HG02885 (cell line): ENCODE data around the gene LRRC49.
"Not testable (repeated sequence)": the region's sequence is repeated elsewhere in the genome, so short reads cannot be mapped to it uniquely, and the experiment has no call there.

Source experiments
- ATAC-seq: cut with Tn5 transposase; IDR thresholded peaks from one replicate; pipeline ENCODE4 v1.9.1; 2021; ENCODE audit warnings: mild to moderate bottlenecking; ENCODE audit not compliant: unreplicated experiment, poor library complexity

LRRC49 gene

DNA sequence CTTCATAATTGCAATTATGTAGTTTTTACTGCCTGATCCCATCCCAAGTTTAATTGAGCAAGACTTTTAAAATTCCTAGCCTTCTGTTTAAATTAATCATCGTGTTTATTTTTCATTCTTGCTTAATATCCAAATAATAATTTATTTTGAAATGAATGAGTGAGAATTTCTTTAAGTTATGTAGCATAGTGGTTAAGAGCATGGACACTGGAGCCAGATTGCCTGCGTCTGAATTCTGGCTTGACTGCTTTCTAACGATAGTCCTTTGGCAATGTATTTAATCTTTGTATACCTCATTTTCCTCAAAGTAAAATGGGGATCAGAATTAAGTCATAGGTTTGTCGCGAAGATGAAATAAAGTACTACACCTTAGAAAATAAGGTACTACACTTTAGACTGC is 71.4 kb downstream of the LRRC49 start:
- ATAC-seq, result no peak

DNA sequence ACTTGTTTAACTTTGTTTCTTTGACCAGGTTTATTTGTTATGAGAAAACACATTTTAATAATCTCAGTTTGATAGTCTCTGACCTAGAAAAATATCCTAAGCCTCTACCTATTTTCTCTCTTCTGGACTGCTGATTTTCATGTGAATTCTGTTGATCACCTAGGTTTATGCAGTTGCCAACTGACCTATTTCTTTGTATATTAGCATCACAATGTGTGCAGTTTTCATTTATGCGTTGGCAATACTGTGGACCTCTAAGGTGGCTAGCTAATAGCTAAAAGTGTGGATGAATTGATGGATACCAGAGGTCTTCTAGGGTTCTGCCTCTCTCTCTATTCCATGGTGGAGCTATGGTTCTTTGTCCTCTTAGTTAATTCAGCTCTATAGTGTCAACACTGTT is 72.1 kb downstream of the LRRC49 start:
- ATAC-seq, result no peak

DNA sequence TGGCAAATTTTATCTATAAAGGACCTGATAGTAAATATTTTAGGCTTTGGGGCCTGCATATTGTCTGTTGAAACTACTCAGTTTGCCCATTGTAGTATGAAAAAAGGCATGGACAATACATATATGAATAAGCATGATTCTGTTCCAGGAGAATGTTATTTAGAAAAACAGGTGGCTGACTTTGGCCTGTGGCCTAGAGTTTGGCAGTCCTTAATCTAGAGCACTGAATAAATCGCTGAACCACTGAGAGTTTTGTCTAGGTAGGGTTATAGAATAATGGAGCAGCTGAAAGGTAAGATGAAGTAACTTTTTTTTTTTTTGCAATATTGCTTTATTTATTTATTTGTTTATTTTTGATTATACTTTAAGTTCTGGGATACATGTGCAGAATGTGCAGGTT is 75.0 kb downstream of the LRRC49 start:
- no peak for ATAC-seq

DNA sequence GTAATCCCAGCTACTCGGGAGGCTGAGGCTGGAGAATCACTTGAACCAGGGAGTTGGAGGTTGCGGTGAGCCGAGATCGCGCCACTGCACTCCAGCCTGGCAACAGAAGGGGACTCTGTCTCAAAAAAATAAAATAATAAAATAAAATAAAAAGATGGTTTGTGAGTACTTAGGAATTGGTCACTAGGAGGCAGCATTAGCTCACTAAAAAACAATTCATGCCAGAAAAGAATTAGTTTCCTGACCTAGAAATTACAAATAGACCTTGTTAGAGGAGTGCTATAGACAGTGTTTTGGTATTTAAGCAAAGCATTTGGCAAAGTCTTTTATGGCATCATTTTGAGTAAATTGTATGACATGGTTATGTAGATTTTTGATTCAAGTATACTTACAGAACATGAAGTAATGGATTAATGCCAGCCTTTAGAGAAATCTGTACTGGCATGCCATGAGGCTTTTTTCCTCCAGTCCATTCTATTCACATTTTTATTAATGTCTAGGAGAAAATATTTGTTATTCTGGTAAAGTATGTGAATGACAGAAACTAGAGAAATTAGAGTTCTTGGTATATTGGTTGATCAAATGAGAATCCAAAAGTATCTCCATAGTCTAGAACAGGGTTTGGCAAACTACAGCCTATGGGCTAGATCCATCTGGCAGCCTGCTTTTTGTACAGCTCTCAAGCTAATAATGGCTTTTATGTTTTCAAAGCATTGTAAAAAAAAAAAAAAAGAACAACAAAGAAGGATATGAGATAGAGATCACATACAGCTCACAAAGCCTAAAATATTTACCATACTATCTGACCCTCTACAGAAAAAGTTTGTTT is 81.6 kb downstream of the LRRC49 start:
- ATAC-seq, result no peak

DNA sequence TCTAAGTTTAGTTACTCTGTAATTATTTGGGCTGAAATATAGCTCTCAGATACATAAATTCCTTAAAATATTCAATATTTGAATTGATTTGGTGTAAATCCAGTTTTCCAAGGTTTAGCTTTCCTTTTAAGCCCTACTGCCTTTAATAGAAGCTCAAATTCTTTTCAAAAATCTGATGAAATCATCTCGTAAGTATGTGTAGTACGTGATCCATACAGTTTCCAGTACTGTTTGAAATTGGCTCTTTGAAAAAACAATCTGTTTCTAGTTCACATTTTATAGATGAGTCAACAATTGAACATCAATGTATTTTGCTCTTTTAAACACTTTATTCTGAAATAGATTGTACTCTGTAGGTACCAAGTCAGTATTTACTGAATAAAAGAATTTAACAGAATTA is 84.2 kb downstream of the LRRC49 start:
- no peak for ATAC-seq

DNA sequence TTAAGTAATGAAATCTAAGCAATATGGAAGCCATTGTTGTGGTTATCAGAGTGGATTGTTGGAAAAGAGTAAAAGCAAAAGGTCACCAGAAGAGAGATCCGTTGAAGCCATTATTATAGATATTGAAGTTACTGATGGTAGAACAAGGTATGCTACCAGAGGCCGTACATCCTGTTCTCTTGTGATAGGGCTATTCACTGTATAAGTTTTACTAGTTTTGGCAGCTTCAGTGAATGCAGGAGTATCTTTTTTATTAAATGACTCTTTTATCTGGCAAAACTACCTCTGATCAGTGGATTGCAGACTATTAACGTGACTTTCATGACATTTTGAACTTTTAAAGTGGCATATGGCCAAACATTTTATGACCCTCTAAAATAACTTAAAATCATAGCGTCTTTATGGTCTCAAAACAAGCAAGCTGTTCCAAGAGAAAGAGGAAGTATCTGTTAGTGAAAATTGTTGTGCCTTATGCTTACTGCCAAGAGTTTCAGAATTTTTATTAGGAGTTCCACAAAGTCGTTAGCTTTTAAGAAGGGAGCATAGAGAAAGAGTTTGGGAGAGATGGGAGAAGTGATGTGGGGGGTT is 102.9 kb downstream of the LRRC49 start:
- no peak for ATAC-seq

DNA sequence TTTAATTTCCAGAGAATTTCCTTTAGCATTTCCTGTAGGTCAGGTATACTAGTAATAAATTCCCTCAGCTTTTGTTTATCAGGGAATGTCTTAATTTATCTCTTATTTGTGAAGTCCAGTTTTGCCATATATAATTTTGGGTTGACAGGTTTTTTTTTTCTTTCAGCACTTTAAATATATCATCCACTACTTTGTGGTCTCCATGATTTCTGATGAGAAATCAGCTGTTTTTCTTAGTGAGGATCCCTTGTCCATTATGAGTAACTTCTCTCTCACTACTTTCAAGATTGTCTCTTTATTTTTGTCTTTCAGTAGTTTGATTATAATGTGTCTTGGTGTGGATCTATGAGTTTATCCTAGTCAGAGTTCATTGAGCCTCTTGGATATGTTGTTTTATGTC is 105.7 kb downstream of the LRRC49 start:
- ATAC-seq, result no peak

DNA sequence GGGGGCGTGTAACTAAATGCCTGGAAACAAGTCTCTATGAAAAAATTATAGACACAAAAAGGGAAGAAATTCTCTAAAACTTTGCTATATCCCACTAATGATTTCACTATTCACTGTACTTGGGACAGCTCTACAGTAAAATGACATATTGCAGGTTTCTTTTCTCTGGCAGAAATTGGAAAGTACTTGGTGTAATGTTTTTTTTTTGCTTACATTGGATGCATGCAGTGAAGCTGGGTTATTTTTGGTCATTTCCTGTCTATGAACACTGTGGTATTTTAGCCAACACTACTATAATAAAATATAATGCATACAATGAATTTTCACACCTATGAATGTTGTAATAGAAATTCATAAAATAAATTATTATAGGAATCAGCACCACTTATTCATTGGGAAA is 109.7 kb downstream of the LRRC49 start:
- no peak for ATAC-seq

DNA sequence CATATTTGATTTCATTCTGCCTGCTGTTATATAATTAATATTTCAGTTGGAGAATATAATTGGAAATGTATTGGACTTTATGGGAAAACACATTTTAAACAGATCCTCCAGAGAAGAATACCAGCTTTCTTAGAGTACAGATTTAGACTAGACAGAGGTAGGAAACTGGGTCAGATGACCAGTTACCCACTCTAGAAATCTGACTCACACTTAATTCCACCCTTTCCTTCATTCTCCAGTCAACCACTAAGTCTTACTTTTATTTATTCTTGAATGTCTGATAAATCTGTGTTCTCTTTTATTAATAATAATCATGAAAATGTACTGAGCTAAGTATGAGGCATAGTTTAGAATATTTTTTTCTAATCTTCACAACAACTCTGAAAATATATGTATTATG is 110.7 kb downstream of the LRRC49 start:
- ATAC-seq, result no peak

DNA sequence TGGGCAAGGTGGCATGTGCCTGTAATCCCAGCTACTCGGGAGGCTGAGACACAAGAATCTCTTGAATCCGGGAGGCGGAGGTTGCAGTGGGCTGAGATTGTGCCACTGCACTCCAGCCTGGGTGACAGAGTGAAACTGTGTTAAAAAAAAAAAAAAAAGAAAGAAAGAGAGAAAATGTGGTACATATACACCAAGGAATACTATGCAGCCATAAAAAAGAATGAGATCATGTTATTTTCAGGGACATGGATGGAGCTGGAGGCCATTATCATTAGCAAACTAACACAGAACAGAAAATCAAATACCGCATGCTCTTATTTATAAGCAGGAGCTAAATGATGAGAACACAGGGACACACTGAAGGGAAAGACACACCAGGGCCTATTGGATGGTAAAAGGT is 111.9 kb downstream of the LRRC49 start:
- not testable (repeated sequence) for ATAC-seq

DNA sequence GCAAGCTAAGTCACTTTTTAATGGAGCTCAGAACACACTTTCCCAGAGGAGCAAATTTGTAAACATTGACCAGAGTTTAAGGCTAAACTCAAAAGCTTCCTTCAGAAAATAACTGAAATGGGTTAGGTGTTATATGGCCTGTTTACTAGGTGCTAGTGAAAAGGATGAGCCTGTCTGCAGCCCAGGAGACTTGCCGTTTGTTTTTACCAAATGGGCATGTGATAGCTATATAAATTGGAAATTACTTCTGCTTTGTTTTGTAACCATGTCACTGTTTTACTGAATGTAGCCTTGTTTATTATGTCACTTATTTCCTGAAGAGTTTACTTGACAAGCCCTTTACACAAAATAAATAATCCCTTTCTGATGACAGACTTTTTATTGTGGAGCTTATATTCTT is 113.3 kb downstream of the LRRC49 start:
- ATAC-seq, result no peak

DNA sequence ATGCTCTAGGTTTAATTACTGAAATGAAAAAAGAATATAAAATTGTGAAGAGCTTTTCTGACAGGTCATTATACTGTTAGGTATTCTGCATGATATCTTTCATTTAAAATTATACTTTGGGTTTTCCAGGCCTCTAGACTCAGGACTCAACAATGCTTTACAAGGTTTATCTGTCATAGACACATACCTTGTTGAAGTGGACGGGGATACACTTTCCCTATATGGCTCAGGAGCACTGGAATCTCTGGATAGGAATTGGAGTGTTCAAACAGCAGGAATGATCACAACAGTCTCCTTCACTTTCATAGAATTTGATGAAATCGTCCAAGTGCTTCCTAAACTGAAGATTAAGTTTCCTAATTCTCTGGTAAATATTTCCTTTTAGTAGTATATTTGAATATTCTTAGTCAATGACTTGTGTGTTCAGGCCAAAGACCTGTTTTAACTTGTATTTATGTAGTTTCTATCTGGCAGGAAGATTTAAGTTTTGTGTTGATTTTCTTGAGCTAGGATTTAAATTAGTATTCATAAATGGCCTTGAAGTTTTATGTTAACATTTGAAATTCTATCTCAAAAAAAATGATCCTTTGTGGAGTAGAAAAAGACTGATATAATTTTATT is 115.7 kb downstream of the LRRC49 start:
- no peak for ATAC-seq

DNA sequence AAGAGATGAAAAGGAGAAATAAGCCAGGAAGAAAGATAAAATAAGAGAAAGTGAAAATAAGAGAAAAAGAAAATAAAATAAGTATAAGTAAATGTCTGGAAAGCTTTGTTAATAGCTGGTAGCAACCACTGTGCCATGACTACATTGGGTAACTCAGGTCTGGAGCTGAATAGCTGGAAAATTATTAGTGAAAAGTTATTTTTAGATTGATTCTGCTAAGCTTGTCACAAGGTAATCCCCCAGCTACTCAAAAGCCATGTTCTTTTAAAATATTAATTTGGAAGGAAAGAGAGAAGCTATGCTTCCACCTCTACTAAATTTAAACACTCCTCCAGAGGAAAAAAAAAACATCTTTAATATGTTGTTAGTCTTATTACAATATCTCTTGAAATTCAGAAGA is 117.8 kb downstream of the LRRC49 start:
- ATAC-seq, result no peak

DNA sequence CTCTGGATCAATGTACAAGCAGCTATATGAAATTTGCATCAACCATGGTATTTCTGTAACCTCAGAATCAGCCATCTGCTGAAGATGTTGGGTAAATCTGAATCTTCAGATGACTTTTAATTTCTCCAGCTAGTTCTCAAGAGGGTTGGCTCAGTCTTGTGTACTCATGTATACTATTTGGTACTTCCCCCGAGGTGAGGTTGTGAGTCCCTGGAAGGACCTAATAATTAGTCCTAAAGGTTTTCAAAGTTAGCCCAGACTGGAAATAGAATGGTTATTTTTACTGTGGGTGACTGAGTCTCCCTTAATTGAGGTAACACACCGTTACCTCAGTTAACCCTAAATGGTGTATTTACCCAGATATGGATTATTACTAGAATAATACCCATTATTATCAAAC is 118.4 kb downstream of the LRRC49 start:
- no peak for ATAC-seq

DNA sequence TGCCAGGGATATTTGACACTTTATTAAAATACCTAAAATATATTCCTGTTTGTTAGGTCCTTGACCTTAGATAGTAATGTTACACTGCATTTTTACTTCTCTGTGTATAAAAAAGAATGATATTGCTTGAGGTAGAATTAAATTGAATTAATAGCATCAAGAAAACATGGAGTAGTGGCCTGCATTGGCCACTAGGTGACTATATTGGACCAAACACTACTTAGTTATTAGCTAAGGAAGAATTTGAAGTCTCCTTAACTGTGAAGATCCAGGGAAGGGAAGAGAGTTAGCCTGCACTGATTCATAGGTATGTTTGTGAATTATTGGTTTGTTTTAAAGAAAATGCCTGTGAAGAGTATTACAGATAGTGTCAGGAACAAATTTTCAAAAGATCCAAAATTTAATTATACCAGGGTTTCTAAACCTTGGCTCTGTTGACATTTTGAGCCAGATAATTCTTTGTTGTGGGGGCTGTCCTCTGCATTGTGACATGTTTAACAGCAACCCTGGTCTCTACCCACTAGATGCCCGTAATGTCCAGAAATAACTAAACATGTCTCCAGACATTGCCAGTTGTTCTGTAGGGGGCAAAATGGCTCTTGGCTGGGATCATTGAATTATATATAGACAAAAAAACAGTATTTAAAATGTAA is 119.0 kb downstream of the LRRC49 start:
- ATAC-seq, result no peak

DNA sequence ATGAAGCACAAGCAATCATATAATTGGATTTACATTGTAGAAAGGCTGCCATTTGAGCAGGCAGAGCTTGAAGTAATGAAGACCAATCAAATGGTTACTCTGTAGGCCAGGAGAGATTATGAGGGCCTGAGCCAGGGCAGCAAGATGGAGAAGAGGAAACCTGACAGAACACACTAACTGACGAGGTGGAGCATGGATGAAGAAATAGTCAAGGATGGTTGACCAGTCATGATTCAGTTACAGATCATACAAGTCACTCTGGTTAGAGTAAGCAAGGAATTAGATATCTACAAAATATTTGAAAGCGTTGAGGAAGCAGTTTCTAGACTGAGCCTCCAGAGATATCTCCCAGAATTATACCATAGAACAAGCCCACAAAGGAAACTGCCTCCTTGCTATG is 120.8 kb downstream of the LRRC49 start:
- ATAC-seq, result no peak

DNA sequence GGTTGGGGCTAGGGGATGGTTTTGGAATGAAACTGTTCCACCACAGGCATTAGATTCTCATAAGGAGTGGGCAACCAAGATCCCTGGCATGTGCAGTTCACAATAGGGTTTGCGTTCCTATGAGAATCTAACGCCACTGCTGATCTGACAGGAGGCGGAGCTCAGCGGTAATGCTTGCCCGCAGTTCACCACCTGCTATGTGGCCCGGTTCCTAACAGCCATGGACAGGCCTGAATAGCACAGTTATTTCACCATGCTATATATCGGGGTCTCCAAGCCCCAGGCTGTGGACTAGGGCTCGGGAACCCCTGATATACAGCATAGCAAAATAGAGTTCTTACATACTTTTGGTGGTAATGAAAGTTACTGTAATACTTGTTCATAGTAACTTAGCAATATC is 122.7 kb downstream of the LRRC49 start:
- no peak for ATAC-seq

DNA sequence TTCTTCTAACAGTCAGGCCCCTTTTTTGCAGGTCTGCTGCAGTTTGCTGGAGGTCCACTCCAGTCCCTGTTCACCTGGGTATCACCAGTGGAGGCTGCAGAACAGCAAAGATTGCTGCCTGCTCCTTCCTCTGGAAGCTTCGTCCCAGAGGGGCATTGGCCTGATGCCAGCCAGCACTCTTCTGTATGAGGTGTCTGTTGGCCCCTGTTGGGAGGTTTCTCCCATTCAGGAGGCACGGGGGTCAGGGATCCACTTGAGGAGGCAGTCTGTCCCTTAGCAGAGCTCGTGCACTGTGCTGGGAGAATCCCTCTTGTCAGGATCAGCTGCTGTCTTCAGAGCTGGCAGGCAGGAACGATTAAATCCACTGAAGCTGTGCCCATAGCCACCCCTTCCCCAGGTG is 138.6 kb downstream of the LRRC49 start:
- not testable (repeated sequence) for ATAC-seq

DNA sequence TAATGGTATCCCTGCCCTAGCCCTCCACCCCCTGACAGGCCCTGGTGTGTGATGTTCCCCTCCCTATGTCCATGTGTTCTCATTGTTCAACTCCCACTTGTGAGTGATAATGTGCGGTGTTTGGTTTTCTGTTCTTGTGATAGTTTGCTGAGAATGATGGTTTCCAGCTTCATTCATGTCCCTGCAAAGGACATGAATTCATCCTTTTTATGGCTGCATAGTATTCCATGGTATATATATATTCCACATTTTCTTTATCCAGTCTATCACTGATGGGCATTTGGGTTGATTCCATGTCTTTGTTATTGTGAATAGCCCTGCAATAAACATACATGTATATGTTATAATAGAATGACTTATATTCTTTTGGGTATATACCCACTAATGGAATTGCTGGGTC is 142.9 kb downstream of the LRRC49 start:
- ATAC-seq, result not testable (repeated sequence)

DNA sequence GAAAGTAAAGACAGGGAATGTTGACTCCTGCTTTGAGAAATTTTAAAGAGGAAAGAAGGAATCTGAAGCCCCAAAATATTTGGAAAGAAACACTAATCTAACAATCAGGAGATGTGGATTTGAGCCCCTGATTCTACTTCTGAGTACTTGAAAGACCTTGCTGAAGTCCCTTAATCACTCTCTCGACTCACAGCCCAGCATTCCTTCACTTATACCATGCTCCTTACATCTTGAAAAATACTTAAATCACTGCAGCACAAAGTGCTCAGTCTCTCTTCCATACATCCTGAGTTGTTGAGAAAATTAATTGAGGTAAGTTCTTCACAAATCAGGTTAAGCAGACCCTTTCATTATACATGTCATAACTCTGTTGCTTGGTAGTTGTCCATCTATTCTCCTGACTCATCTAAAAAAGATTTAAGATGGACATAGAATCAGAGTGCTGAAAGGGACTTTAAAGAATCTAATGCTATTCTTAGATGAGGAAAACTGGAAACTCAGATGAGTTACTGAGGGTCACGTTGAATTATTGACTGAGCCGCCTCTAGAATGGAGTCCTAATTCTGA is 149.8 kb downstream of the LRRC49 start:
- no peak for ATAC-seq

DNA sequence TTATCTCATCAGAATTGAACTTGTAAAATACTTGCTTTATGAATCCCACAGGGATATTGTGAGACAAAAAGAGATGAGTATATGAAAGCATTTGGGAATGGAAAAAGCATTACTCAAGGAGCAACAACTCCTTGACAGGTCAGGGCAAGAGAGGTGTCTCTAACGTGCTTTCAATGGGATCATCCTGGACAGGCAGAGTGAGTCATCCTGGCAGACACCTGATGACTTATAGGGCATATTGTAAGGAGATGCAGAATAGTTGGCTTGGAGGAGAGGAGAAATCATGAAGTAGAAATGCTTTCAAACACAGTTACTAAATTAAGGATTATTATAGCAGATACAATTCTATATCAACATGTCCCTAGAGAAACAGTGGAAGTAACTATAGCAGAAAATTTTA is 150.7 kb downstream of the LRRC49 start:
- ATAC-seq, result no peak
